ENCODE data around the gene C22orf39.
"Not testable (repeated sequence)": the region's sequence is repeated elsewhere in the genome, so short reads cannot be mapped to it uniquely, and the experiment has no call there.

Gene C22orf39

DNA sequence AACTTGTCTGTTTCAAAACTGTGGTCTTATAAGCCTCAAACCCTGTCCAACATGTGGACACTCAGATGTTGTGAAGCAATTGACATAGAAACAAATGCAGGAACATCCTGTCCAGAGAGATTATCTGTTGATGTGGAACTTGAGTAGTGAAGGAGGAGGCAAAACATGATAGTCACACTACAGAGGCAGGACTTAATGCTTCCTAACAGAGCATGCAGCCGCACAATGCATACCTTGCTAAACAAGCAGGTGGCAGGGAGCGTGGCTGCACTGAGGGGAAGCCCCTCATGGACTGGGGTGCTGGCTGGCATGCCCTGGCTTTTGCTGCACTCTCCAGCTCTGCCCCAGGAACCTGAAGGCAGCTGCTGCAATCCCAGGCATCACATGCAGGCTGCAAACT lies 5.3 kb downstream of the C22orf39 start:
- Histone ChIP-seq H3K9me3 (ENCODE audit: control insufficient read depth, low read length) (no peaks in the 10 kb centered on the region), H3K27ac (ENCODE audit: insufficient read depth, low read depth, low read length, poor library complexity, severe bottlenecking) (no peak overlapping the region), H3K4me1 (ENCODE audit: control insufficient read depth, insufficient read depth, low read length) (no peaks in the 10 kb centered on the region), H3K27me3 (ENCODE audit: control insufficient read depth, insufficient read depth, low read length, poor library complexity, severe bottlenecking) (no peaks in the 10 kb centered on the region), H3K4me3 (ENCODE audit: insufficient read depth, low read depth, low read length) (no peak overlapping the region), H3K36me3 (ENCODE audit: control insufficient read depth, insufficient read depth, low read length) (peaks cover 10% of the 10 kb centered on the region)
- WGBS, 2 experiments, result 94% methylated on average over 2 of the region's 2 CpGs

DNA sequence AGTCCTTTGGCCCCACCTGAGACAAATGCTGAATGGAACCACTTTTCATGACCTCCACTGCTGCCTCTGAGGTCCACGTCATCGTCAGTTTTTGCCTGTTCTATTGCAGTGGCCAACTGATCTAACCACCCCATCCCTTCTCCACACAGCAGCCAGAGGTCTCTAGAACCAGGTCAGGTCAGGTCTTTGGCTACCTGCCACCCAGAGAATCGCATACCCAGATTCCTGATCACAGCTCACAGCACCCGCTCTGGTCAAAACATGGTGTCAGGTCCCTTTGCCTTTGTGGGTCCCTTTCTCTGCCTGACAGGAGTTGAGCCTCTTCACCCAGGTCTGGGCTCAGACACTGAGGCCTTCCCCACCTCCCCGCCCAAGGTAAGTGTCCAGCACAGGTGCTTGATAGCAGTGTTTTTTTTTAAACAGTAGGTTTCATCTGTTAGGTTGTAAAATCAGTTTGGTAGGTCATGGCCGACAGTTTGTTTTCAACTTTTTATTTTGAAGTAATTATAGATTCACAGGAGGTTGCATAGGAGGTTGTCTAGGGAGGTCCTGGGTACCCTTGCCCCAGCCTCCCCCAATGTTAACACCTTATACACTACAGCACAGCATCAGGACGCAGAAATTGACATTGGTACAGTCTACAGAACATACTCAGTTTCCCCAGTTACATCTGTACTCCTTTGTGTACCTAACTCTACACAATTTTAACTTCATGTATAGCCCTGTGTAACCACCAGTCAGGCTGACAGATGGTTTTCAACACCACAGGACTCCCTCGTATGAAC lies 6.9 kb downstream of the C22orf39 start:
- Histone ChIP-seq H3K27ac (ENCODE audit: insufficient read depth, low read depth, low read length, poor library complexity, severe bottlenecking) (no peak overlapping the region), H3K36me3 (ENCODE audit: control insufficient read depth, insufficient read depth, low read length) (peaks cover 12% of the 10 kb centered on the region), H3K27me3 (ENCODE audit: control insufficient read depth, insufficient read depth, low read length, poor library complexity, severe bottlenecking) (no peaks in the 10 kb centered on the region), H3K9me3 (ENCODE audit: control insufficient read depth, low read length) (no peaks in the 10 kb centered on the region), H3K4me1 (ENCODE audit: control insufficient read depth, insufficient read depth, low read length) (no peaks in the 10 kb centered on the region), H3K4me3 (ENCODE audit: insufficient read depth, low read depth, low read length) (no peak overlapping the region)
- WGBS, 2 experiments, result 92 to 93% methylated on average over 8 of the region's 8 CpGs

DNA sequence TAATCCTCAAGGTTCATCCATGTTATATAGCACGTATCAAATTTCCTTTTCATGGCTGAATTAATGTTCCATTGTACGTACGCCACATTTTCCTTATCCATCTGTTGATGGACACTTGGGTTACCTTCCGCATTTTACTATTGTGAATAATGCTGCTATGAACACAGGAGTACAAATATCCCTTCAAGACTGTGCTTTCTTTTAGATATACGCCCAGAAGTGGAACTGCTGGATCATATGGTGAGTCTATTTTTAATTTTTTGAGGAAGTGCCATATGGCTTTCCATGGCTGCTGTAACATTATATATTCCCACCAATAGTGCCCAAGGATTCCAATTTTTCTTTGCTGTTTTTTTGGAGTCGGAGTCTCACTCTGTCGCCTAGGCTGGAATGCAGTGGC lies 9.2 kb downstream of the C22orf39 start:
- no peak overlapping the region for H3K4me3 ChIP-seq (ENCODE audit: insufficient read depth, low read depth, low read length)
- peaks cover 14% of the 10 kb centered on the region for H3K36me3 ChIP-seq (ENCODE audit: control insufficient read depth, insufficient read depth, low read length)
- H3K4me1 ChIP-seq (ENCODE audit: control insufficient read depth, insufficient read depth, low read length), result no peaks in the 10 kb centered on the region
- H3K9me3 ChIP-seq (ENCODE audit: control insufficient read depth, low read length), result no peaks in the 10 kb centered on the region
- H3K27ac ChIP-seq (ENCODE audit: insufficient read depth, low read depth, low read length, poor library complexity, severe bottlenecking), result no peak overlapping the region
- no peaks in the 10 kb centered on the region for H3K27me3 ChIP-seq (ENCODE audit: control insufficient read depth, insufficient read depth, low read length, poor library complexity, severe bottlenecking)
- 87 to 90% methylated on average over 7 of the region's 7 CpGs for WGBS, 2 experiments

DNA sequence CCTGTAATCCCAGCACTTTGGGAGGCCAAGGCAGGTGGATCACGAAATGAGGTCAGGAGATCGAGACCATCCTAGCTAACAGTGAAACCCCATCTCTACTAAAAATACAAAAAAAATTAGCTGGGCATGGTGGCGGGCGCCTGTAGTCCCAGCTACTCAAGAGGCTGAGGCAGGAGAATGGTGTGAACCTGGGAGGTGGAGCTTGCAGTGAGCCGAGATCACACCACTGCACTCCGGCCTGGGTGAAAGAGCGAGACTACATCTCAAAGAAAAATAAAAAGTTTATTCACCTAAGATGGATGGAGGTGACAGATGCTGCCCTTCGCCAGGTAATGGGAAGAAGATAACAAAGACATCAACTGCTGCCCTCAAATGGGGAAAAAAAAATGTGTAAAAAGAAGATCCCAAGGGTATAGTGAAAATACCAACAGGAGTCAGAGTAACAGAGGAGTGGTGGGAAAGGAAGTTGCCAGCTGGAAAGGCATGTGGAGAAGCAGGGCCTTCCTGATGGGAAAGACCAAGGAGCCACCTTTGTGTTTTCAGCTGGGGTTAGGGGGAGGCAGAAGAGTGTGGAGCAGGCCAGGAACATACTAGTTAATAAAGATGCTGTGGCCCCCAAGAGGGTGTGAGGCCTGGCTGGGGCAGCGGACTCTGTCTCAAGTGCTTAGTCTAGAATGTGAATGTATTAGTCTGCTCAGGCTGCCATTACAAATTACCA lies 10.9 kb downstream of the C22orf39 start:
- not testable (repeated sequence) for H3K27me3 ChIP-seq (ENCODE audit: control insufficient read depth, insufficient read depth, low read length, poor library complexity, severe bottlenecking); H3K9me3 ChIP-seq (ENCODE audit: control insufficient read depth, low read length); H3K4me3 ChIP-seq (ENCODE audit: insufficient read depth, low read depth, low read length); H3K4me1 ChIP-seq (ENCODE audit: control insufficient read depth, insufficient read depth, low read length); H3K27ac ChIP-seq (ENCODE audit: insufficient read depth, low read depth, low read length, poor library complexity, severe bottlenecking)
- peaks cover 14% of the 10 kb centered on the region for H3K36me3 ChIP-seq (ENCODE audit: control insufficient read depth, insufficient read depth, low read length)
- WGBS, 2 experiments, result 90 to 96% methylated on average over 8 to 9 of the region's 9 CpGs

DNA sequence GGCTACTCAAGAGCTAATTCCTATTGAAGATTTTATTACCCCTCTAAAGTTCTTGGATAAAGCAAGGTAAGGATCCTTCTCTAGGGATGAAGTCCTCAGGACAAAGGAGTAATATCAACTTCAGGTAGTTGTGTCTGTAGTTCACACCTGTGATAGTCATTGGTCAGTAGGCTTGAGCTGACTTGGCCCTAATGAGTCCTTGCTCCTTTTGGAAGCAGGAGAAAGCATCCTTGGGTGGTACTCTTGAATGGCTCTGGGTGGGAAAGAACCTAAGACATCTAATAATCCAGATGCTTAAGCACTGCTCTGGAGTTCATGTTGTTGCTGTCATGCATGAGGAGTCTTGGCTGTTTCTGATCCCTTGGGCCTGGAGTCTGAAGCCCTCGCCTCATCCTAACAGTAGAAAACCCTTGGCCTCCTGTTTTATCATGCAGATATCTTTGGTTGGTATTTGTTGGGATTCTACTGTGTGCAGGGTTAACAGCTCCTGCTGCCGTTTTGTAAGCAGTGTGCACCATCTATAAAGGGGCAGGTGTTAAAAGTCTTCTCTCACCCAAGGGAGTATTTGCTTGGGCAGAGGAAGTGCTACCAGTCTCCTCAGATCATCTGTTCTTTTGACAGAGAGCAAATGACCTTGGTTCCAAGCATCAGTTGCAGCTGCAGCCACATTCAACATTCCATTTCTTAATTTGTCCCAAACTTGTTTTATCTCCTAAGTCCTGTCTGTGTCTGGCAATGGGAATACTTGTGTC lies 12.5 kb downstream of the C22orf39 start:
- Histone ChIP-seq H3K27ac (ENCODE audit: insufficient read depth, low read depth, low read length, poor library complexity, severe bottlenecking) (no peak overlapping the region), H3K4me1 (ENCODE audit: control insufficient read depth, insufficient read depth, low read length) (peaks cover 2% of the 10 kb centered on the region), H3K4me3 (ENCODE audit: insufficient read depth, low read depth, low read length) (no peak overlapping the region), H3K36me3 (ENCODE audit: control insufficient read depth, insufficient read depth, low read length) (peaks cover 14% of the 10 kb centered on the region), H3K9me3 (ENCODE audit: control insufficient read depth, low read length) (no peaks in the 10 kb centered on the region), H3K27me3 (ENCODE audit: control insufficient read depth, insufficient read depth, low read length, poor library complexity, severe bottlenecking) (no peaks in the 10 kb centered on the region)
- WGBS, 2 experiments, result 85 to 92% methylated on average over 2 of the region's 2 CpGs

DNA sequence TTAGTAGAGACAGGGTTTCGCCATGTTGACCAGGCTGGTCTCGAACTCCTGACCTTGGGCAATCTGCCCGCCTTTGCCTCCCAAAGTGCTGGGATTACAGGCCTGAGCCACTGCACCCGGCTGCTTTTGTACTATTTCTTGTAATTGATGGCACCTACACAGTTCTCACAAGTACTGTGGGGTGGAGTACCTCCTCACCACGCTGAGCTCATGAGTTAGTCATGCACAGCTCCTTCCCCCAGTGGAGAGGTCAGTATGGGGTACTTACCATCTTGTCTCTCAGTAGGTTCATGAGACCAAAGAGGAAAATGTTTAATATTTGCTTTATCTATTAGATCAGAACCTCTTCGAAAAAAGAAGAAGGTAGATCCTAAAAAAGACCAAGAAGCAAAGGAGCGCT lies 13.1 kb downstream of the C22orf39 start:
- no peaks in the 10 kb centered on the region for H3K27me3 ChIP-seq (ENCODE audit: control insufficient read depth, insufficient read depth, low read length, poor library complexity, severe bottlenecking)
- H3K4me1 ChIP-seq (ENCODE audit: control insufficient read depth, insufficient read depth, low read length), result peaks cover 6% of the 10 kb centered on the region
- H3K36me3 ChIP-seq (ENCODE audit: control insufficient read depth, insufficient read depth, low read length), result peaks cover 14% of the 10 kb centered on the region
- no peaks in the 10 kb centered on the region for H3K9me3 ChIP-seq (ENCODE audit: control insufficient read depth, low read length)
- no peak overlapping the region for H3K27ac ChIP-seq (ENCODE audit: insufficient read depth, low read depth, low read length, poor library complexity, severe bottlenecking)
- no peak overlapping the region for H3K4me3 ChIP-seq (ENCODE audit: insufficient read depth, low read depth, low read length)
- WGBS, 2 experiments, result 96 to 97% methylated on average over 7 of the region's 7 CpGs

DNA sequence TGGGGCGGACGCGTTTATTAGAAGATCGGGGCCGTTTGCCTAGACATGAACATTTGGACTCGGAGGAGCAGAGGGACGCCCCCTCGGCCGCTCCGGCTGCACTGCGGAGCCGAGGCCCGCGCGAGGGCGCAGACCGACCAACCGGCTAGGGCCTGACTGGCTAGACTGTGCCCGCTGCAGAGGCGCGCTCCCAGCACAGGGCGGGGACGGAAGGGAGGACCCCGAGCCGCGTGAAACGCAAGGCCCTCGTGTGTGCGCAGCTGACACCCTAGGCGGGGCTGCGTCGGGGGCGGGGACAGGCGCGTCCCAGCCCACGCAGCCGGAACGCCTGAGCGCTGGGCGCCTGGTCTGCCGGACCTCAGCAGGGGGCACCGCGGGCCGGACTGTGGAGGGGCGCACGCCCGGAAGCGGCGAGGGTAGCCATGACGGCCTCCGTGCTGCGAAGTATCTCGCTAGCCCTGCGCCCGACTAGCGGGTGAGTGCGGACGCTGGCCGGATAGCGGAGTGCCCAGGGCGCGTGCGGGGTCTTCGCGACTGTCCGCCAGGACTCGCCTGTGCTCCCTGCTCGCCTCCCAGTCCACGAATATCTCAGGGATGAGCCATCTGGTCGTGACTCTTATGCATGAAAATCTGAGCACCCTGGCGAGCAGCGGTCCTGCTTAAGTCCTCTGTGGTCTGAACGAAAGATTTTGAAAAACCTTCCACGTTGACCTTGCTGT lies 15.2 kb downstream of the C22orf39 start, which contains the start of gene MRPL40:
TSS of gene MRPL40 (plus strand) at position 413 of the 719 bp plus-strand sequence. CDS start at position 423, 10 bp downstream.
- peak within 1 kb of the TSS; percentile 95 for H3K4me3 ChIP-seq (ENCODE audit: insufficient read depth, low read depth, low read length)
- 0 to 1% methylated on average over 74 of the region's 74 CpGs for WGBS, 2 experiments
- no peaks in the 10 kb centered on the region for H3K9me3 ChIP-seq (ENCODE audit: control insufficient read depth, low read length)
- no peaks in the 10 kb centered on the region for H3K27me3 ChIP-seq (ENCODE audit: control insufficient read depth, insufficient read depth, low read length, poor library complexity, severe bottlenecking)
- H3K4me1 ChIP-seq (ENCODE audit: control insufficient read depth, insufficient read depth, low read length), result peaks cover 6% of the 10 kb centered on the region
- H3K36me3 ChIP-seq (ENCODE audit: control insufficient read depth, insufficient read depth, low read length), result peaks cover 14% of the 10 kb centered on the region
- peak within 1 kb of the TSS; percentile 89 for H3K27ac ChIP-seq (ENCODE audit: insufficient read depth, low read depth, low read length, poor library complexity, severe bottlenecking)

DNA sequence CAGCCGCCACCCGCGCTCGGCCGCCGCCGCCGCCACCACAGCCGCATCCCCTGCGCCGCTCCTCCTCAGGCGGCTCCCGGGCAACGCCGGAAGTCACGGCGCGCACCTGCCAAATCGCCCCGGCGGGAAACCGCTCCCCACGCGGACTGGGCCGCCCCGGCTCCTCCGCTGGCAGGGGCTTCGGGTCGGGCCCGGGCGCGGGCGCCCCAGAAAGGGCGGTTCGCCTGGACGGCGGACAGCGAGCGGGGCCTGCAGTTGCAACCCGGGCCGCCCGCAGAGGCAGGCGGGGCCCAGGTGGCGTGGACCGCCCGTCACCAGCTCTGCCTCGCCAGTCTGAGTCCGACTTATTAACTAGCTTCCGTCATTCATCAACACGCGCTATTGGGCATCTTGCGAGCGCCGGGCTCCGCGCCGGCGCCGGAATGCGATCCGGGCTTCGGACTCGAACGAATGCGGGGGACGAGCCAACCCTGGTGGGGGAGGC lies 15.8 kb downstream of the C22orf39 start, which contains the start of gene HIRA:
TSS of gene HIRA (minus strand) at position 85 of the 484 bp plus-strand sequence. CDS start 257 bp downstream, outside the sequence.
- H3K4me1 ChIP-seq (ENCODE audit: control insufficient read depth, insufficient read depth, low read length), result peaks cover 6% of the 10 kb centered on the region

DNA sequence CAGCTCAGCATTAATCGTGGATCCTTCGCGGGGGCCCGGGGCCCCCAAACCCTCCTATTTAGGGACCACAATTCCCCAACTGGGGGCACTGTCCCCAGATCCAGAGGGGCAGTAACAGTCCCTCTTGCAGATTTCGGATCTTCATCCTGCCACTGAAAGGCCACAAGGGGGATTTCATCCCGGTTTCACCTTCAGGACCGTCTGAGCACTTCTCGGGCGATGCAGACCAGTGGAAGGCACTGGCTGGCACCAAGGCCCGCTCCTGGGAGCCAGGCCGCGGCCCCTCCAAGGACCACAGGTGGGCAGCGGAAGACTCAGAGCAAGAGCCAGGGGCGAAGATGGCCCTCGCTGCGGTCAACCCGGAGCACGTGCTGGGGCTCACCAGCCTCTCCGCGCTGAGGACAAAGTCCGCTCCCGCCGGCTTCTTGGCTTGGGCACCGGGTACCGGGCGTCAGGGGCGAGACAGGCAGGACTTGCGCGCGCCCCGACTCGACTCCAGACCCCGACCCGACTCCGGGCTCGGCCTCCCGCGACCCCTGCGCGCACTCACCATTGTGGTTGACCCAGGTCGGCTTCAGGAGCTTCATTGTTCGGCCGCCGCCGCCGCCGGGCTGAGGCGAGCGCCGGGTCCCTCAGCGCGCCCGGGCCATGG lies 16.5 kb downstream of the C22orf39 start:
- no peaks in the 10 kb centered on the region for H3K27me3 ChIP-seq (ENCODE audit: control insufficient read depth, insufficient read depth, low read length, poor library complexity, severe bottlenecking)
- WGBS, 2 experiments, result 1% methylated on average over 53 of the region's 53 CpGs

More for the DNA sequence above, 15.8 kb downstream of the C22orf39 start, which contains the start of gene HIRA:
- Histone ChIP-seq H3K4me3 (ENCODE audit: insufficient read depth, low read depth, low read length) (peak within 1 kb of the TSS; percentile 95), H3K9me3 (ENCODE audit: control insufficient read depth, low read length) (no peaks in the 10 kb centered on the region), H3K27ac (ENCODE audit: insufficient read depth, low read depth, low read length, poor library complexity, severe bottlenecking) (peak within 1 kb of the TSS; percentile 89), H3K36me3 (ENCODE audit: control insufficient read depth, insufficient read depth, low read length) (peaks cover 14% of the 10 kb centered on the region), H3K27me3 (ENCODE audit: control insufficient read depth, insufficient read depth, low read length, poor library complexity, severe bottlenecking) (no peaks in the 10 kb centered on the region)
- 0% methylated on average over 66 of the region's 66 CpGs for WGBS, 2 experiments

More for the DNA sequence above, 16.5 kb downstream of the C22orf39 start:
- peaks cover 14% of the 10 kb centered on the region for H3K36me3 ChIP-seq (ENCODE audit: control insufficient read depth, insufficient read depth, low read length)
- peak overlapping the region; percentile 69 for H3K27ac ChIP-seq (ENCODE audit: insufficient read depth, low read depth, low read length, poor library complexity, severe bottlenecking)
- H3K4me1 ChIP-seq (ENCODE audit: control insufficient read depth, insufficient read depth, low read length), result peaks cover 6% of the 10 kb centered on the region
- no peaks in the 10 kb centered on the region for H3K9me3 ChIP-seq (ENCODE audit: control insufficient read depth, low read length)
- H3K4me3 ChIP-seq (ENCODE audit: insufficient read depth, low read depth, low read length), result peak overlapping the region; percentile 95
